ENCODE measurements around the gene RAB3C.

RAB3C gene

DNA sequence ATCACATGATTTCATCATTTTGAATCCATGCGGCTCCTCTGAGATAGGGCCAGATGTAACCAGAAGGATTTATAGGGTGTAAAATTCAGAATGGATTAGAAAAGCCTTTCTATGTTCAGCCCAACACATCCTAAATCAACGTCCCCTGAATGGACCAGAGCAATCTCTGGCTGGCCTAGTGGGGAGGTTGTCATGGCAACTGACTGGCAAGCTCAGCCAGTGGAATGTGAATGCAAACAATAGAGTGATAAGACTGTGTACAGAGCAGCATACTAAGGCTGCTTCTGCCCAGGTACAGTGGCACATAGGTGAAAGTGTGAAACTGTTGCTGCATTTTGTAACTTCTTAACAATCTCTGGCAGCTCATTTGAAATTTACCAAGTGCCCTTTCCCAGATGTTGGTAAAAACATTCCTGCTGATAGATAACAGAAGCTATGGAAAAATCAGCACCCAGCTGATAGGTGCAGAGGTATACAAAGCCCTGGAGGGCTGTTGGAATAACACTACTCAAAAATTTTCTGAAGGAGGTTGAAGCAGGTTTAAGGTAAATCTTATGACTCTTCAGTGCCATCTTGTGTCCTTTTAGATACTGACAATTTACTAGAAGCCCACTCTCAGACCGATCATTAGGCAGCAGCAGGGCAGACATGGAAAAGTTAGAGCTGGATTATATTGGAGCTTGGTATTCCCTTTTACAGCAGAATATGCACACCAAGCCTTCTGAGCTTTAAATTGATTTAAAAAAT lies 267.2 kb downstream of the RAB3C start:
- H3K4me1 ChIP-seq (ENCODE audit: control insufficient read depth, insufficient read depth, low read length) = peaks cover 18% of the 10 kb centered on the region
- no peak overlapping the region for H3K9ac ChIP-seq (ENCODE audit: low read length)
- H3K4me3 ChIP-seq (ENCODE audit: low read length) = no peak overlapping the region
- H3K36me3 ChIP-seq (ENCODE audit: control insufficient read depth, insufficient read depth, low read length) = no peaks in the 10 kb centered on the region
- H3K9me3 ChIP-seq (ENCODE audit: control insufficient read depth, low read length) = no peaks in the 10 kb centered on the region
- H3K27me3 ChIP-seq (ENCODE audit: control insufficient read depth, insufficient read depth, low read length) = no peaks in the 10 kb centered on the region

DNA sequence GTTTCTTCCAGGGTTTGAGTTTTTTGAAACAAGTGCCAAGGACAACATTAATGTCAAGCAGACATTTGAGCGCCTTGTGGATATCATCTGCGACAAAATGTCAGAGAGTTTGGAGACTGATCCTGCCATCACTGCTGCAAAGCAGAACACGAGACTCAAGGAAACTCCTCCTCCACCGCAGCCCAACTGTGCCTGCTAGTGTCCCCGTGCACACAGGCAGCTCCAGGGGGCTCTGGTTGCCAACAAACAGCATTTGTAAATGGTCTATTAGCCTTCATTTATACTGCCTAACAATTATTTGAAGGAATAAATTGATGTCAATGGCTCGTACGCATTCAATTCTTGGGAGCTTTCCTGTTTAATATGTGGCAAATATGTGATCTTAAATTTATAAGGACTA lies 268.3 kb downstream of the RAB3C start:
- Histone ChIP-seq H3K36me3 (ENCODE audit: control insufficient read depth, insufficient read depth, low read length) (no peaks in the 10 kb centered on the region), H3K27me3 (ENCODE audit: control insufficient read depth, insufficient read depth, low read length) (no peaks in the 10 kb centered on the region), H3K4me3 (ENCODE audit: low read length) (no peak overlapping the region), H3K4me1 (ENCODE audit: control insufficient read depth, insufficient read depth, low read length) (peaks cover 18% of the 10 kb centered on the region), H3K9me3 (ENCODE audit: control insufficient read depth, low read length) (no peaks in the 10 kb centered on the region), H3K9ac (ENCODE audit: low read length) (no peak overlapping the region)

DNA sequence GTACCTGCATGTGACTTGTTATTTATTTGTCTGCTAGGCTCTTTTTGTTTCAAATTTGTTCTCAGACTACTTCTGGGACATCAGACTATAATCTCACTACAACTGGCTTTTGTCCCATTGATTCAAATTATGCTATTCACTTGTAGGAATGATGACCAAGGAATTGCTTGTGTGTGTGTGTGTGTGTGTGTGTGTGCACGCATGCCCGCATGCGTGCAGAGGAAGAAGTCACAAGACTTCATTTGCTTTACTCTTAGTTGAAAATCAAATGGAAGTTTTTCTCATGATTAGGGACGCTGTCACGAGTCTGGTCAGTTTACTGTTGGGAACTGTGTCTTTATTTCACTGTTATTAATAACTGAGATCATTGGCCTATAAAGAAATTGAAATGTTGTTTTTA lies 268.7 kb downstream of the RAB3C start:
- no peak overlapping the region for H3K4me3 ChIP-seq (ENCODE audit: low read length)
- peaks cover 20% of the 10 kb centered on the region for H3K4me1 ChIP-seq (ENCODE audit: control insufficient read depth, insufficient read depth, low read length)
- no peak overlapping the region for H3K9ac ChIP-seq (ENCODE audit: low read length)
- H3K27me3 ChIP-seq (ENCODE audit: control insufficient read depth, insufficient read depth, low read length) = no peaks in the 10 kb centered on the region
- H3K36me3 ChIP-seq (ENCODE audit: control insufficient read depth, insufficient read depth, low read length) = no peaks in the 10 kb centered on the region
- no peaks in the 10 kb centered on the region for H3K9me3 ChIP-seq (ENCODE audit: control insufficient read depth, low read length)

DNA sequence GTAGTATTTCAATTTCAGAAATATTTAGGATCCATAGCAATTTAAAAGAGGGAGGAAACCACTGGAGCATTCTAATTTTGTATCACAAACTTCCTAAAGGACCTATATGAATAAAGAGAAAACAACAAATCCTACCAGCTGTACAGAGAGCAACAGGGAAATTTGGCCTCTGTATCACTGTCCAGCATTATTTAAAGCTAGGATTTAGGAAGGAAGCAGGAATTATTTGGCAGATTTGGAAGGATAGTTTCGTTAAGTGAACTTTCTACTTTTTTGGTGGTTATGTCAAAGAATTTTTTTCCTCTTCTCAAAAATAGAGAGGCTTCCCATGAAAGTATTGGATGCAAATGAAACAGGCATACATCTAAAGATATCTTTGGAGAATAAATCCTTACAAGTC lies 269.7 kb downstream of the RAB3C start:
- no peak overlapping the region for H3K9ac ChIP-seq (ENCODE audit: low read length)
- H3K9me3 ChIP-seq (ENCODE audit: control insufficient read depth, low read length) = no peaks in the 10 kb centered on the region
- no peak overlapping the region for H3K4me3 ChIP-seq (ENCODE audit: low read length)
- peaks cover 29% of the 10 kb centered on the region for H3K4me1 ChIP-seq (ENCODE audit: control insufficient read depth, insufficient read depth, low read length)
- H3K27me3 ChIP-seq (ENCODE audit: control insufficient read depth, insufficient read depth, low read length) = no peaks in the 10 kb centered on the region
- H3K36me3 ChIP-seq (ENCODE audit: control insufficient read depth, insufficient read depth, low read length) = no peaks in the 10 kb centered on the region

DNA sequence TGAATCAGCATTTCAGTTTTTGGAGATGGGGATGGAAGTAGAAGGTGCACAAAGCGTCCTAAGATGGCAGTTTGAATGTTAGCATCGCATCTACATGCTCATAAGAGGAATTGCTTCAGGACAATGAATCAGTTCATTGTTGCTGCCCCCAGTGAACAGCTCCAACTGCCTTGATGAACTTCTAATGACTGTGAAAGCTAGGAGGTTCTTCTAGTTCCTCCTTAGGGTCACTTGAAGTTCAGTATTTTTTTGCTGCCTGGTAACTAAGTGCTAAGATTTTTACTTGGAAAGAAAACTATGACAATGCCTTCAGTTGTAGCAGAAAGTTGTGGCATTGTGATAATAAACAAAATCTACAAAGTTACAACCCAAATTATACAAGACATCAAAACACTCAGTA lies 271.6 kb downstream of the RAB3C start:
- Histone ChIP-seq H3K36me3 (ENCODE audit: control insufficient read depth, insufficient read depth, low read length) (no peaks in the 10 kb centered on the region), H3K27me3 (ENCODE audit: control insufficient read depth, insufficient read depth, low read length) (no peaks in the 10 kb centered on the region), H3K4me3 (ENCODE audit: low read length) (no peak overlapping the region), H3K4me1 (ENCODE audit: control insufficient read depth, insufficient read depth, low read length) (peaks cover 25% of the 10 kb centered on the region), H3K9me3 (ENCODE audit: control insufficient read depth, low read length) (no peaks in the 10 kb centered on the region), H3K9ac (ENCODE audit: low read length) (no peak overlapping the region)

DNA sequence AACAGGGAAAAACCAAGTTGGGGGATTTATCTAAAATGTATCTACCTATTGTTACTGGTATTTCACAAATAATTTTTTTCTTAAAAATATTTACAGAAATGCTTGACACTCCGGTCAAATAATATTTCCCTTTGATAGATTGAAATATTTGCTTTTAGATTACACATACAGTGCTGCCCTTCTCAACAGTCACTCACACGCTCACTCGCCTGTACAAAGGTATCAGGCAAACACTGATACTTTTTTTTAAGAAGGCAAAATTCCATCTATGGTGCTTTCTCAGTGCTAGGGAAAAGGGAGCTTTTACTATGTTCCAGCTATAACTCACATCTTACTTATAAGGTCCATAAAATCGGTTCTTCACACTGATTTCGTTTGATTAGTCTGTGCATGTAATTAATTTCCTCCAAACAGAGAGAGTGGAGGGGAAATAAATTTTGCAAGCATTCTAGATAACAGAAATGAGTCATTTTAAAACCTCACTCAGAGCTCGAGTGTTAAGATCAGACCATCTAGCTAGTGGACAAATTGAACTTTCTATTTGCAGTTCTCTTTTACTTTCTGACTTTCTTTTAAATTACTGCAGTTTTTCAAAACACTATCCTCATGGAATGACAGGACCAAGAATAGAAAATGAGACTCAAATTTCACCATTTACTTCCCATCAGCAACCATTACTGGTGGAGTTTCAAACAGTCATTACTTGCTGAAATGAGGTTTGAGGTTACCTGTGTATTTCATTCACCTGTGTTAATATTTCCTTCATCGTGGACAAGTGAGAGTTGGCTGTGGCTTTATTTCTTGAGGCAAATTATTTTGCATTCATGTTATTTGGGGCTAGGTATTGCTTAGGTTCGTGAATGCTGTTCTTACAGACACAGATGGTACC lies 273.2 kb downstream of the RAB3C start:
- H3K36me3 ChIP-seq (ENCODE audit: control insufficient read depth, insufficient read depth, low read length) = no peaks in the 10 kb centered on the region

DNA sequence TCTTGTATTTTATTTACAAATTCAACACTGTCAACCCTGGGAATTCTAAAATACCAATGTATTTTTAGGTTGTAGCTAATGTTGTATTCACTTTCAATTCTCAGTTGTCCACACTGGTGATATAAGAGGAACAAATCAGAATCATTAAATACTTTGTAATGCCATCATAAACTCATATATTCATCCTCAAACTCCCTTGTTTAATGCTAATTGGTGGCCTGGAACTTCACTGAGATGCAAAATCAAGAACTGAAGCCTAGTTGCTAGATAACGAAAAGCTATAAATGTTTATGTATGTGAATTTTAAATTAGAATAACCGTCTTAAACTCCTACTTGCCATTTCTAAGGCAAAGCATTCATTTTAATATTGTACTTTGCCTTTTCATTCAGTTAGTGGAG lies 274.7 kb downstream of the RAB3C start:
- Histone ChIP-seq H3K36me3 (ENCODE audit: control insufficient read depth, insufficient read depth, low read length) (no peaks in the 10 kb centered on the region), H3K4me1 (ENCODE audit: control insufficient read depth, insufficient read depth, low read length) (peaks cover 11% of the 10 kb centered on the region), H3K27me3 (ENCODE audit: control insufficient read depth, insufficient read depth, low read length) (no peaks in the 10 kb centered on the region), H3K4me3 (ENCODE audit: low read length) (no peak overlapping the region), H3K9ac (ENCODE audit: low read length) (no peak overlapping the region), H3K9me3 (ENCODE audit: control insufficient read depth, low read length) (no peaks in the 10 kb centered on the region)

More for the DNA sequence above, 273.2 kb downstream of the RAB3C start:
- Histone ChIP-seq H3K9ac (ENCODE audit: low read length) (no peak overlapping the region), H3K27me3 (ENCODE audit: control insufficient read depth, insufficient read depth, low read length) (no peaks in the 10 kb centered on the region), H3K9me3 (ENCODE audit: control insufficient read depth, low read length) (no peaks in the 10 kb centered on the region), H3K4me1 (ENCODE audit: control insufficient read depth, insufficient read depth, low read length) (peaks cover 11% of the 10 kb centered on the region), H3K4me3 (ENCODE audit: low read length) (no peak overlapping the region)

DNA sequence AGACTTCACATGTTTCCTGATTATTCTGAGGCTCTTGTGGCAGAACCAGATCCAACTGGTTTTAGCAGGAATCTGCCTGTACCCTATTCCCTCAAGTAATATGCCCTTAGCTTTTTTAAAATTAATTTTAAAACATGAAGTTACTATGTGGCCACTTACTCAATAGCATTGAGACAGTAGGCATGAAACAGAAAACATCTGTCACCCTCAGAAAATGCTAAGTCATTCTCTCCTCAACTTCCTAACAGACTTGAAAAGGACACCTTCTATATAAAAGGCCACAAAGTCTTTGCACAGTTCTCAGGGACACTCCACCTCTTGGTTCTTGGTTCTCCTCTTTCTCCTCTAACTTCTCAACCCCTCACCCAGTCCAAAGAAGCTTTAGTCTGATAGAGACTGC lies 277.8 kb downstream of the RAB3C start:
- H3K4me1 ChIP-seq (ENCODE audit: control insufficient read depth, insufficient read depth, low read length) = peaks cover 11% of the 10 kb centered on the region
- no peaks in the 10 kb centered on the region for H3K9me3 ChIP-seq (ENCODE audit: control insufficient read depth, low read length)
- H3K36me3 ChIP-seq (ENCODE audit: control insufficient read depth, insufficient read depth, low read length) = no peaks in the 10 kb centered on the region

DNA sequence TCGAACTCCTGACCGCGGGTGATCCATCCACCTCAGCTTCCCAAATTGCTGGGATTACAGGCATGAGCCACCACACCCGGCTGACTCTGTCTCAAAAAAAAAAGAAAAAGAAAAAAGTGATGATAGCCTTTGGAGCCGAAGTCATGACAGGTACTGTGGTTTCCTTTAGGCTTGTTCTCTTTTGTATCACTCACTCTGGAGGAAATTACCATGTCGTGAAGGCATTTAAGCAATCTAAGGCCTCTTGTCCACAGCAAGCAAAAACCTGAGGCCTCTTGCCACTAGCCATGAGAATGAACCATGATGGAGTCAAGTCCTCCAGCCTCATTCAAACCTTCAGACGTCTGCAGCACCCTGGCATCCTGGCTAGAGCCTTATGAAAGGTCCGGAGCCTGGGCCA lies 286.1 kb downstream of the RAB3C start:
- H3K9ac ChIP-seq (ENCODE audit: low read length) = no peak overlapping the region
- no peaks in the 10 kb centered on the region for H3K27me3 ChIP-seq (ENCODE audit: control insufficient read depth, insufficient read depth, low read length)
- H3K9me3 ChIP-seq (ENCODE audit: control insufficient read depth, low read length) = no peaks in the 10 kb centered on the region
- no peaks in the 10 kb centered on the region for H3K36me3 ChIP-seq (ENCODE audit: control insufficient read depth, insufficient read depth, low read length)
- no peak overlapping the region for H3K4me3 ChIP-seq (ENCODE audit: low read length)
- H3K4me1 ChIP-seq (ENCODE audit: control insufficient read depth, insufficient read depth, low read length) = no peaks in the 10 kb centered on the region

More for the DNA sequence above, 277.8 kb downstream of the RAB3C start:
- no peak overlapping the region for H3K9ac ChIP-seq (ENCODE audit: low read length)
- no peaks in the 10 kb centered on the region for H3K27me3 ChIP-seq (ENCODE audit: control insufficient read depth, insufficient read depth, low read length)
- H3K4me3 ChIP-seq (ENCODE audit: low read length) = no peak overlapping the region

DNA sequence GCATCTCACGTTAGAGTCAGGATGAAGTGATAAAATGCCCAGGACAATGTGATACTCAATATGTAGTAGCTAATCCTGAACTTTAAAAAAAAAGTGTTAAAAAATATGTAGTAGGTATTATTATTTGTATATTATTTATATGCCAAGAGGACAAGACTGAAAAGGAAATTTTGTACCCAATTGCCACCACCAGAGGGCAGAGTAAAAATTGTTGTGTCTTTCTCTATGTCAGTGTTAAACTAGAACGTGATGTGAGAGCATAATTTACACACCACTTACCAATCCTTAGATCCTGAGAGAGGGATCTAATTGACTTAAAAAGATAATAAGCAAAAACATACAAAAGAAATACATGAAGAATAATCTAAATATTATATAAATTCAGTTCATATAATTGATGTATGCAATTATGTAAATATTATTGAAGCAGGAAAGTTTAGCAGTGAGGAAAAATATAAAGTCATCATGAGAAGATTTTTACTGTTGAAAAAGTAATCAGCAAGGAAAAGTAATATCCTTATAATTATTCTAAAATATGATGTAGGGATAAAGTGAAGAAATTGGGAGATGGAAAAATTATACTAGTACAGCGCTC lies 288.9 kb downstream of the RAB3C start:
- H3K4me3 ChIP-seq (ENCODE audit: low read length) = no peak overlapping the region
- H3K9ac ChIP-seq (ENCODE audit: low read length) = no peak overlapping the region
- H3K36me3 ChIP-seq (ENCODE audit: control insufficient read depth, insufficient read depth, low read length) = no peaks in the 10 kb centered on the region
- H3K27me3 ChIP-seq (ENCODE audit: control insufficient read depth, insufficient read depth, low read length) = no peaks in the 10 kb centered on the region
- no peaks in the 10 kb centered on the region for H3K9me3 ChIP-seq (ENCODE audit: control insufficient read depth, low read length)
- H3K4me1 ChIP-seq (ENCODE audit: control insufficient read depth, insufficient read depth, low read length) = no peaks in the 10 kb centered on the region

DNA sequence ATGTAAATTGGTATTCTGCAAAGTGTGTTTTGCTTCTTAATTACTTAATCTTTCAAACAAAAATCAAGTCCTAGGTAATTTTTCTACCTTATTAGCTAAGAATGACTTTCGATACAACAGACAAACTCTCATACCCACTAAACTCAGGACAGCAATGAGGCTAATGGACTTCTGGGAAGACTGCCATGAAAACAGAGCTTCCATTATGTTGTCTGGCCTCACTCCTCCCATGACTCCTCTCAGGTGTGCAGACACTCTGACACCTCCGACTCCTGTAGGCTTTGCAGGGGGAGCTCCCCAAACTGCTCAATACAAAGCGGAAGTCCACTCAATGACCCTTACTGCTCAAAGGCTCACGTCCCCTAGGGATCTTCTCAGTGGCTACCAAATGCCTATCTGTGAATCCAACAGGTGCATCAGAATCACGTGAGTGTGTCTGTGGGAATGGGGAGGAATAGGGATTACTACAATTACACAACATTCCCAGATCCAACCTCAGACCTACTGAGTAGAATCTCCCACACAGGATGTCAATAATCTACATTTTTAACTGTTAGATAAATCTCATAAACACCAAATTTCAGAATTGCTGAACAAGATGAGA lies 289.9 kb downstream of the RAB3C start:
- H3K4me1 ChIP-seq (ENCODE audit: control insufficient read depth, insufficient read depth, low read length) = no peaks in the 10 kb centered on the region
- H3K27me3 ChIP-seq (ENCODE audit: control insufficient read depth, insufficient read depth, low read length) = no peaks in the 10 kb centered on the region
- no peaks in the 10 kb centered on the region for H3K9me3 ChIP-seq (ENCODE audit: control insufficient read depth, low read length)
- no peaks in the 10 kb centered on the region for H3K36me3 ChIP-seq (ENCODE audit: control insufficient read depth, insufficient read depth, low read length)
- H3K4me3 ChIP-seq (ENCODE audit: low read length) = no peak overlapping the region
- no peak overlapping the region for H3K9ac ChIP-seq (ENCODE audit: low read length)

DNA sequence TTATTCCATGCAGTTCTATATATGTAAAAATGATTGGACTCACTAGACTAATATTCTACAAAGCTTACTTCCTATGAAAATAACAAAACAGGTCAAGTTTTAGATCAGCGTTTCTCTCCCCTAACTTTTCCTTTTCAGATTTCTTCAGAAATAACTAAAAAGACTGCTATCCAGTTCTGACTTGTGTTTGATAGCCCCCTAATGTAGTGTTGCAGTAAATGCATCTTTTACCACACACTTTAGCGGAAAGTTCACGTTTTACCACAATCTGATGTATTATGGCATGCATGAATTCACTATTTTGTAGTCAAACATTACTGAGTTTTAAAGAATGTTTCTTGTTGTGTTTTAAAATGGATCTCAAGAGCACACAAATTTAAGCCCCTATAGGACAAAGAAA lies 292.7 kb downstream of the RAB3C start:
- Histone ChIP-seq H3K4me1 (ENCODE audit: control insufficient read depth, insufficient read depth, low read length) (no peaks in the 10 kb centered on the region), H3K4me3 (ENCODE audit: low read length) (no peak overlapping the region), H3K9me3 (ENCODE audit: control insufficient read depth, low read length) (no peaks in the 10 kb centered on the region), H3K36me3 (ENCODE audit: control insufficient read depth, insufficient read depth, low read length) (no peaks in the 10 kb centered on the region), H3K9ac (ENCODE audit: low read length) (no peak overlapping the region), H3K27me3 (ENCODE audit: control insufficient read depth, insufficient read depth, low read length) (no peaks in the 10 kb centered on the region)
